H9 (cell line): ENCODE measurements around the gene RHBDF1. TPM values are rescaled to one million over a fixed set of nuclear protein-coding genes. Genes with fewer than 3 reads are reported as not detected.
A peak's percentile ranks its signal among the peaks of the same experiment; 100 is the strongest.

Experiments
- DNase-seq: peaks from one replicate; pipeline ENCODE4 v3.0.0-alpha.2; 2017
- H2AFZ ChIP-seq: one replicate; pipeline ENCODE4 v1.6.1; 2013; ENCODE audit warnings: mild to moderate bottlenecking, low read length, control low read depth, moderate library complexity
- H2AK5ac ChIP-seq: 2 replicates; pipeline ENCODE4 v1.6.1; 2013; ENCODE audit warnings: low read length, control low read depth, mixed read lengths; ENCODE audit not compliant: insufficient read length
- H2BK120ac ChIP-seq: one replicate; pipeline ENCODE4 v1.6.1; 2013; ENCODE audit warnings: low read depth, mild to moderate bottlenecking, low read length, control low read depth, inconsistent platforms; ENCODE audit not compliant: poor library complexity, severe bottlenecking
- H2BK12ac ChIP-seq: 2 replicates; pipeline ENCODE4 v1.6.1; 2013; ENCODE audit warnings: low read length, control low read depth, mixed read lengths, low read depth; ENCODE audit not compliant: insufficient read length
- H2BK15ac ChIP-seq: 2 replicates; pipeline ENCODE4 v1.6.1; 2013; ENCODE audit warnings: low read depth, low read length, control low read depth
- H2BK20ac ChIP-seq: one replicate; pipeline ENCODE4 v1.6.1; 2013; ENCODE audit warnings: low read depth, mild to moderate bottlenecking, low read length, control low read depth, inconsistent platforms; ENCODE audit not compliant: poor library complexity, severe bottlenecking
- H2BK5ac ChIP-seq: 2 replicates; pipeline ENCODE4 v1.6.1; 2013; ENCODE audit warnings: low read length, control low read depth, mixed read lengths; ENCODE audit not compliant: insufficient read length
- H3K14ac ChIP-seq: 2 replicates; pipeline ENCODE4 v1.6.1; 2013; ENCODE audit warnings: low read length, control low read depth; ENCODE audit not compliant: insufficient read depth
- H3K18ac ChIP-seq: 2 replicates; pipeline ENCODE4 v1.6.1; 2013; ENCODE audit warnings: low read depth, mild to moderate bottlenecking, mixed read lengths, low read length, control low read depth; ENCODE audit not compliant: insufficient read length
- H3K23ac ChIP-seq: 2 replicates; pipeline ENCODE4 v1.6.1; 2013; ENCODE audit warnings: low read length, control low read depth, mixed read lengths, low read depth; ENCODE audit not compliant: insufficient read length
- H3K23me2 ChIP-seq: 2 replicates; pipeline ENCODE4 v1.6.1; 2013; ENCODE audit warnings: low read depth, mild to moderate bottlenecking, mixed read lengths, low read length, control low read depth; ENCODE audit not compliant: insufficient read length, poor library complexity, severe bottlenecking
- H3K27ac ChIP-seq: 2 replicates; pipeline ENCODE4 v1.5.1; 2013; ENCODE audit warnings: low read length, control low read depth, mixed read lengths, low read depth; ENCODE audit not compliant: insufficient read length
- H3K27me3 ChIP-seq: 2 replicates; pipeline ENCODE4 v1.6.1; 2013; ENCODE audit warnings: low read length, control low read depth, inconsistent platforms; ENCODE audit not compliant: insufficient read depth
- H3K4ac ChIP-seq: 2 replicates; pipeline ENCODE4 v1.6.1; 2013; ENCODE audit warnings: low read depth, mild to moderate bottlenecking, control low read depth, inconsistent platforms, low read length, moderate library complexity
- H3K4me1 ChIP-seq: 2 replicates; pipeline ENCODE4 v1.6.1; 2013; ENCODE audit warnings: low read length, control low read depth, inconsistent platforms; ENCODE audit not compliant: insufficient read depth
- H3K4me2 ChIP-seq: 2 replicates; pipeline ENCODE4 v1.6.1; 2013; ENCODE audit warnings: low read length, control low read depth, mixed read lengths; ENCODE audit not compliant: insufficient read length, insufficient read depth
- H3K56ac ChIP-seq: 2 replicates; pipeline ENCODE4 v1.6.1; 2013; ENCODE audit warnings: low read depth, mild to moderate bottlenecking, mixed read lengths, low read length, control low read depth; ENCODE audit not compliant: insufficient read length
- H3K79me1 ChIP-seq: 2 replicates; pipeline ENCODE4 v1.6.1; 2013; ENCODE audit warnings: low read depth, mild to moderate bottlenecking, moderate library complexity, low read length, control low read depth, inconsistent platforms; ENCODE audit not compliant: insufficient read depth, poor library complexity, severe bottlenecking
- H3K79me2 ChIP-seq: 2 replicates; pipeline ENCODE4 v1.6.1; 2013; ENCODE audit warnings: low read length, control low read depth, inconsistent platforms; ENCODE audit not compliant: insufficient read depth
- H3K9ac ChIP-seq: 2 replicates; pipeline ENCODE4 v1.6.1; 2013; ENCODE audit warnings: low read length, control low read depth, mixed read lengths; ENCODE audit not compliant: insufficient read length; ENCODE audit errors: extremely low read depth
- H3K9me3 ChIP-seq: one replicate; pipeline ENCODE4 v1.6.1; 2013; ENCODE audit warnings: low read depth, low read length, inconsistent platforms; ENCODE audit not compliant: control insufficient read depth
- H3T11ph ChIP-seq: one replicate; pipeline ENCODE4 v1.6.1; 2013; ENCODE audit warnings: mild to moderate bottlenecking, low read length, control low read depth, inconsistent platforms
- H4K20me1 ChIP-seq: one replicate; pipeline ENCODE4 v1.6.1; 2013; ENCODE audit not compliant: control insufficient read depth, insufficient read length, insufficient read depth
- H4K5ac ChIP-seq: 2 replicates; pipeline ENCODE4 v1.6.1; 2013; ENCODE audit warnings: low read depth, mild to moderate bottlenecking, mixed read lengths, low read length, control low read depth; ENCODE audit not compliant: insufficient read length
- H4K8ac ChIP-seq: replicated peaks from 2 replicates; pipeline ENCODE4 v1.6.1; 2013; ENCODE audit warnings: low read length, control low read depth, mixed read lengths, low read depth; ENCODE audit not compliant: insufficient read length
- H4K91ac ChIP-seq: 2 replicates; pipeline ENCODE4 v1.6.1; 2013; ENCODE audit warnings: low read depth, mild to moderate bottlenecking, moderate library complexity, mixed read lengths, low read length, control low read depth; ENCODE audit not compliant: insufficient read length
- H3K27ac Mint-ChIP-seq, 3 experiments: 2 replicates in 2 of 3; 3 replicates in 1 of 3; pipeline ENCODE4 v1.8.0; 2020 to 2021; ENCODE audit warnings: mixed read lengths in 3 of 3, mild to moderate bottlenecking in 1 of 3, moderate library complexity in 1 of 3
- H3K27me3 Mint-ChIP-seq: 2 replicates; pipeline ENCODE4 v1.8.0; 2021; ENCODE audit warnings: low read depth, mild to moderate bottlenecking, moderate library complexity, mixed read lengths
- H3K36me3 Mint-ChIP-seq, 3 experiments: 2 replicates in 2 of 3; 3 replicates in 1 of 3; pipeline ENCODE4 v1.8.0; 2020 to 2021; ENCODE audit warnings: low read depth in 3 of 3, mixed read lengths in 3 of 3; ENCODE audit not compliant: insufficient read depth in 1 of 3
- H3K4me1 Mint-ChIP-seq, 2 experiments: 2 replicates each; pipeline ENCODE4 v1.8.0; 2020; ENCODE audit warnings: mixed read lengths in 2 of 2
- H3K4me3 Mint-ChIP-seq, 2 experiments: 2 replicates in 1 of 2; 3 replicates in 1 of 2; pipeline ENCODE4 v1.8.0; 2020 to 2021; ENCODE audit warnings: mild to moderate bottlenecking in 2 of 2, mixed read lengths in 2 of 2, moderate library complexity in 1 of 2
- H3K9me3 Mint-ChIP-seq, 2 experiments: 2 replicates in 1 of 2; 3 replicates in 1 of 2; pipeline ENCODE4 v1.8.0; 2020; ENCODE audit warnings: mild to moderate bottlenecking in 2 of 2, mixed read lengths in 2 of 2, moderate library complexity in 1 of 2
- CTCF ChIP-seq: fragments of 200-600 bp; sonication (generic); conservative IDR thresholded peaks from 3 replicates; pipeline ENCODE4 v1.8.0; 2021; ENCODE audit warnings: antibody characterized with exemption, mild to moderate bottlenecking
- WGBS: extraction: QIAGEN DNeasy Blood & Tissue Kit; methylation state at CpG from one replicate; pipeline ENCODE4 v1.1.7; 2013; ENCODE audit warnings: missing lambda C conversion rate, low lambda C conversion rate, mixed read lengths; ENCODE audit not compliant: insufficient read length; ENCODE audit errors: extremely low coverage; 5-methylcytosine and 5-hydroxymethylcytosine counted together
- total RNA-seq: library from RNA; stranded (reverse); gene quantifications from 2 replicates; pipeline ENCODE4 v1.2.1, GENCODE V29; 2021

The RHBDF1 gene
- total RNA-seq, 1 experiment from 2014 or later = 34.6 TPM

GRCh38 chr16:102060-102855, 29.8 kb upstream of the RHBDF1 start:
- Histone ChIP-seq H3K18ac (no peak overlapping the region), H3K79me1 (no peaks in the 10 kb centered on the region), H4K91ac (no peak overlapping the region), H3K27me3 (no peaks in the 10 kb centered on the region), H2BK12ac (no peak overlapping the region), H2BK20ac (no peak overlapping the region), H3K4me1 (no peaks in the 10 kb centered on the region), H3K27ac (no peak overlapping the region), H3K79me2 (no peaks in the 10 kb centered on the region), H2BK5ac (no peak overlapping the region), H3K9ac (no peak overlapping the region), H2BK120ac (no peak overlapping the region), H3K4me2 (no peak overlapping the region), H2BK15ac (no peak overlapping the region), H3K4ac (no peak overlapping the region), H3T11ph (no peak overlapping the region), H3K14ac (no peak overlapping the region; the same call in 1 of the 2 replicates), H4K5ac (no peak overlapping the region), H4K20me1 (no peaks in the 10 kb centered on the region), H3K56ac (no peak overlapping the region), H2AFZ (no peak overlapping the region), H3K9me3 (no peaks in the 10 kb centered on the region), H4K8ac (no peak overlapping the region), H3K23ac (no peak overlapping the region), H2AK5ac (no peak overlapping the region), H3K23me2 (no peaks in the 10 kb centered on the region)
- no CpG with 5 or more reads among the region's 19 CpGs for WGBS
- no peak for DNase-seq
- H3K9me3 Mint-ChIP-seq = no peaks in the 10 kb centered on the region; a peak in 1 of 5 replicates
- H3K4me3 Mint-ChIP-seq = no peak overlapping the region; a peak in 1 of 5 replicates
- H3K27ac Mint-ChIP-seq = peak overlapping the region in 1 of 3 experiments; percentile 68; a peak in 1 of 7 replicates
- peaks cover 2 to 31% (median 5%) of the 10 kb centered on the region in 3 experiments; a peak in 4 of 7 replicates for H3K36me3 Mint-ChIP-seq
- TF ChIP-seq CTCF = no peak
- no peaks in the 10 kb centered on the region for H3K27me3 Mint-ChIP-seq
- H3K4me1 Mint-ChIP-seq = peaks cover 7 to 8% of the 10 kb centered on the region in 2 experiments
